ENCODE measurements around the gene NEK11.

Gene NEK11

GRCh38 chr3:131217296-131217741 is 190.6 kb downstream of the NEK11 start:
- peak overlapping the region; percentile 75 for H3K27ac ChIP-seq
- DNase-seq (ENCODE audit: low read depth, low spot score) = peak; percentile 40

DNA sequence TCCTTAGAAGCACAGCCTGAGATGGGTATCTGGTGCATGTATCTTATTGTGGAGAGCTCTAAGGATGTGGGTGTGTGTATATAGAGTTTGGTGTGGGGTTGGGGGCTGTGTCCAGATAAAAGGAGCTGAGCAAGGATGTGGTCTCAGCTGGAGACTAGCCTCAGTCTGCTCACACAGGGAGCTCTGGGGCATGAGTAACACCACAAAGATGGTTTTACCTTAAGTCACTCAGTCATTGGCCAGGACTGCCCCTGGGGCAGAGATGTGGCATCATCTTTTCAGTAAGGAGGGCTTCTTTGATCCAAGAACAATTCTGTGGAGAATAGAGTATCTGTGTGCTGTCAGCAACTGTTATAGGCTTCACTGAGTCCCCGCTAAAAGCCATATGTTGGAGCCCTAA is 191.5 kb downstream of the NEK11 start:
- H3K27ac ChIP-seq = peak overlapping the region; percentile 75
- no peak for DNase-seq (ENCODE audit: low read depth, low spot score)

- peak; percentile 58 for DNase-seq (ENCODE audit: low read depth, low spot score)
- peak overlapping the region; percentile 21 for H3K27ac ChIP-seq
Measured at GRCh38 chr3:131221731-131222130, 195.1 kb downstream of the NEK11 start.

GRCh38 chr3:131222599-131222998 is 195.9 kb downstream of the NEK11 start:
- no peak overlapping the region for H3K27ac ChIP-seq

GRCh38 chr3:131223373-131224289 is 197.0 kb downstream of the NEK11 start:
- no peak for DNase-seq (ENCODE audit: low read depth, low spot score)

More at GRCh38 chr3:131222599-131222998, 195.9 kb downstream of the NEK11 start:
- no peak for DNase-seq (ENCODE audit: low read depth, low spot score)

DNA sequence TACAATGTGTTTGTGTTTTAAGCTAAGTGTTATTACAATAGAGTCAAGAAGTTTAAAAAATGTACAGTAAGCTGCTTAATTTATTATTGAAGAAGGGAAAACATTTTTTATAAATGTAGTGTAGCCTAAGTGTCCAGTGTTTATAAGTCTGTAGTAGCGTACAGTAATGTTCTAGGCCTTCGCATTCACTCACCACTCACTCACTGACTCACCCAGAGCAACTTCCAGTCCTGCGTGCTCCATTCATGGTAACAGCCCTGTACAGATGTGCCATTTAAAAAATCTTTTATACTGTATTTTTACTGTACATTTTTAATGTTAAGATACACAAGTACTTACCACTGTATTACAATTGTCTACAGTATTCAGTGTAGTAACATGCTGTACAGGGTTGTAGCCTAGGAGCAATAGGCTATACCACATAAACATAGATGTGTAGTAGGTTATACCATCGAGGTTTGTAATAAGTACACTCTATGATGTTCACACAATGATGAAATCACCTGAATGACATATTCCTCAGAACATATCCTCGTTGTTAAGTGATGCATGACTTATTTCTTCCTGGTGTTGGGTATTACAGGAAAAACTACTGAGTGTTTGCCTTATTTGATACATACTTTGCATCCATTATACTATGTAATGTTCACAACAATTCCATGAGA is 198.3 kb downstream of the NEK11 start:
- no peak for DNase-seq (ENCODE audit: low read depth, low spot score)

More at GRCh38 chr3:131223373-131224289, 197.0 kb downstream of the NEK11 start:
- no peak overlapping the region for H3K27ac ChIP-seq

GRCh38 chr3:131228522-131228921 is 201.8 kb downstream of the NEK11 start:
- DNase-seq (ENCODE audit: low read depth, low spot score) = no peak
- no peak overlapping the region for H3K27ac ChIP-seq

More for the DNA sequence above, 198.3 kb downstream of the NEK11 start:
- peak overlapping the region; percentile 38 for H3K27ac ChIP-seq

- H3K27ac ChIP-seq = no peak overlapping the region
- DNase-seq (ENCODE audit: low read depth, low spot score) = no peak
Measured at GRCh38 chr3:131231710-131232389, 205.2 kb downstream of the NEK11 start.

- H3K27ac ChIP-seq = no peak overlapping the region
- no peak for DNase-seq (ENCODE audit: low read depth, low spot score)
Measured at GRCh38 chr3:131232711-131233267, 206.1 kb downstream of the NEK11 start.

GRCh38 chr3:131233900-131234668 is 207.4 kb downstream of the NEK11 start:
- no peak overlapping the region for H3K27ac ChIP-seq
- no peak for DNase-seq (ENCODE audit: low read depth, low spot score)

GRCh38 chr3:131236421-131236820 is 209.7 kb downstream of the NEK11 start:
- DNase-seq (ENCODE audit: low read depth, low spot score) = no peak
- no peak overlapping the region for H3K27ac ChIP-seq

- DNase-seq (ENCODE audit: low read depth, low spot score) = no peak
- no peak overlapping the region for H3K27ac ChIP-seq
Measured at GRCh38 chr3:131238496-131238895, 211.8 kb downstream of the NEK11 start.

DNA sequence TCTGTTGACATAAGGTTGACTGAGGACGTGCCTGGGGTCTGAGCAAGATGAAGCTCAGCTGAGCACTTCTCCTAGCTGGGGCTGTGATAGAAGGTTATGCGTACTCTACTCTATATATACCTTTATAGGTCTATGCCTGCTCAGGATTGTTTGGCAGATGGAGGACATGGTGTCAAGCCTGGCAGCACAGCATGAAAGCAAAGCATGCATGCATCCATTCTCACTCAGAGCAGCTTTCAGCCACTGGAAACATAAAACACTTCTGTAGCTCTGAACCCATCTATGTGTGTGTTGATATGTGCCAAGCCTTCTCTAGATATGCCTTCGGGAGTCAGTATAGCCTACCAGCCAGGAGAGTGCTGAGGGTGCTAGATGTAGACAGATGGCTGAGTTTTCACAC is 212.6 kb downstream of the NEK11 start:
- DNase-seq (ENCODE audit: low read depth, low spot score) = no peak
- H3K27ac ChIP-seq = no peak overlapping the region

DNA sequence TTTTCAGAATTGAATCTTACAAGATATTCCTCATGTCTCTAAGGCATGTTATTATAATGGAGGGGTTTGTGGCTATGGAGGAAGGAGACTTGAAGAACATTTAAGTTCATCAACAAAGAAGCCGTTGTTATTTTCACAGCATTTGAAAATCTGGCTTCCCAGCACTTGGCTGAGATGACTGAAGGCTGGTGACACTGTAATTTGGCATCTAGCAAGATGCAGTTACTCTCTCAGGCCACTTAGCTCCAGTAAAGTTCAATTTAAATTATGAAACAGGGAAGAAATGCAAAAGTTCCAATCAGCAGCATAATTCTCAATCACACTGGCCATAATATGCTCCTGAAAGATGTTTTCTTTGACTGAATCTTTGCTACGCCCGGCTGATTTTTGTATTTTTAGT is 215.5 kb downstream of the NEK11 start:
- no peak overlapping the region for H3K27ac ChIP-seq
- DNase-seq (ENCODE audit: low read depth, low spot score) = no peak

GRCh38 chr3:131250466-131250865 is 223.8 kb downstream of the NEK11 start:
- no peak overlapping the region for H3K27ac ChIP-seq
- no peak for DNase-seq (ENCODE audit: low read depth, low spot score)

GRCh38 chr3:131260525-131260924 is 233.8 kb downstream of the NEK11 start:
- no peak for DNase-seq (ENCODE audit: low read depth, low spot score)
- no peak overlapping the region for H3K27ac ChIP-seq

GRCh38 chr3:131261104-131261503 is 234.4 kb downstream of the NEK11 start:
- no peak for DNase-seq (ENCODE audit: low read depth, low spot score)
- no peak overlapping the region for H3K27ac ChIP-seq

GRCh38 chr3:131275556-131275955 is 248.9 kb downstream of the NEK11 start:
- DNase-seq (ENCODE audit: low read depth, low spot score) = no peak
- no peak overlapping the region for H3K27ac ChIP-seq

GRCh38 chr3:131277836-131278497 is 251.3 kb downstream of the NEK11 start:
- DNase-seq (ENCODE audit: low read depth, low spot score) = no peak
- H3K27ac ChIP-seq = no peak overlapping the region
